ENCODE results near the gene FBLN1.
"Not testable (repeated sequence)": the region's sequence is repeated elsewhere in the genome, so short reads cannot be mapped to it uniquely, and the experiment has no call there.

Gene FBLN1

DNA sequence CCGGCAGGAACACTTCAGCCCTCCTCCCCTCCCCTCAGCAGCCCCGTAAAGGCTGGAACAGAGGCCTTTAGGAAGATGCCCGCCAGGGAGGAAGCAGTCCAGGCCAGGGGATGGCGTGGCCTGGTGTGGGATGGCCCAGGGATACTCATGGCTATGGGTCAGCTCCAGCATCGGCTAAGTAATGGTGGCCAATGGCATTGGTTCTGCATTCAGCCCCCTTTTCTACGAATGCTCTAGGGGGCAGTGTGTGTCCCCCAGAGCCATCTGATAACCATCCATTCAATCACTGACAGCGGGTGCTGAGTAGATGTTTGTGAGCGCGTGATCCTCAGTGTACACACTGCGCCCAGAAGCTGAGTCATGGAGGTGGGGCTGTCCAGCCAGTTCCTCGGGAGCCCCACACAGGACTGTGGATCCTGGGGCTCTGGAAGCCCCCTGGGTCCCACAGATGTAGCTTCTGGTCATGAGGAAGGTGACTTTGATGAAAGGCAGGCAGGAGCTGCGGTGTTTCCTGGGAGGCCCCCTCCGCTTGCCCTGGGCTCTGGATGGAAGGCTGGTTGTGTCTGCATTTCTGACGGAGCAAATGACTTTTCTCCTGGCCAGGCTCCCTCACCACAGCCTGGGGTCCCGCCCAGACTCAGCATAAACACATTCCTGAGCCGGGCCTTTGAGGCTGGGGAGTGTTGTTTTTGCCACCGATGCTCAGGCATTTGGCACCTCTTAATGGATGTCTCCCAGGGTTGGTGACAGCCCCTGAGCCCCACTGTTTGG, 46.5 kb downstream of the FBLN1 start:
- DNase-seq (ENCODE audit: low spot score) = no peak

DNA sequence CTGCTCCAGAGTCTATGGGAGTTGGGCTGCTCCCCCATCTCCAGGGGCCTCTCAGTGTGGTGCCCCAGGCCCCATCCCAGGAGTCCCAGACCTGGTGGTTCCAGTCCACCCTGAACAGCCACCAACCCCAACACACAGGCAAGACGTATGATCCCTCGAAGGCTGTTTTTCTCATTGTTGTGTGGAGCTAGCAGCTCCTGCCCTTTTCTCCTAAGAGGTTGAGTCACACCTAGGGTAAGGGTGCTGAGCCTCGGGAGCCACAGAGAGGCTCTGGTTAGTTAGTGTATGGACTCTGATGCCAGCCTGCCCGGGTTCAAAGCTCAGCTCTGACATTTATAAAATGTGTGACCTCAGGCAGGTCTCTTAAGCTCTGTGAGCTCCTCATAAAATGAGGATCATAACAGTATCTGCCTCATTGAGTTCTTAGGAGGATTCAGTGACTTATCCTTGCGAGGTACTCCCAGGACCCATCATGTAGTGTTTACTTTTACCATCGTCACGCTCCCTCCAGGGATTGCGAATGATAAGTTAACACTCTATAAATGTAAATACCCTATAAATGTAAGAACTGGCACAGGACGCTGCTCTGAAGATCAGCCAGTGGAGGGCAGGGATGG, 47.2 kb downstream of the FBLN1 start:
- no peak for DNase-seq (ENCODE audit: low spot score)

DNA sequence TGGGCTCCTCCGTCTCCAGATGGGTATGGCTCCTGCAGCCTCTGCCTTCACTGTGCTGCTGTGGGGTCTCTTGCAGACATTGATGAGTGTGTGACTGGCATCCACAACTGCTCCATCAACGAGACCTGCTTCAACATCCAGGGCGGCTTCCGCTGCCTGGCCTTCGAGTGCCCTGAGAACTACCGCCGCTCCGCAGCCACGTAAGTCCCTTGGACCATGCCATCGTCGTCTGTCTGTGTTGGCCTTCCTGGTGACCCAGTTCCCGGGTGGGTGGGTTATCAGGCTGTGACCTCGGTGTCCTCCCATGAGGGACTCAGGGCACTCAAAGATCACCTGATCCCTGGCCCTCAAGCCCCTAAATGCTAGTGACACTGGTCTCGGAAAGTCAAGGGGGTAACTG, 47.7 kb downstream of the FBLN1 start:
- DNase-seq (ENCODE audit: low spot score) = no peak

DNA sequence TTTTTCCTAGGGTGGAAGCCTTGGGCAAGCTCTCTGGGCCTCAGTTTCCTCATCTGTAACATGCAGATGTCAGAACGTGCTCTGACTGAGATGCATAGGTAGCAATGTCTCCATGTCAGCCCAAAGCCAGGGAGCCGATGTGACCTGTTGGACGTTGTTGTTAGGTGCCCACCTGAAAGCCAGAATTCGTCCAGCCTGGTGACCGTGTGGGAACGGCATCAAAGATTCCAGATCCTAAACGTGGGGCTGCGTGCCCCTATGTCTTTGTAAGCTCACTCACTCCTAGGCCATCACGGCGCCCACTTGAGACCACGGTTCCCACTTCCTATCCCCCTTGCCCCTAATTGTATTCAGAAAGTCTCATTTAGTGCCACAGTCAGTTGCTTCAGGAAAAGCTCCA, 48.2 kb downstream of the FBLN1 start:
- no peak for DNase-seq (ENCODE audit: low spot score)

DNA sequence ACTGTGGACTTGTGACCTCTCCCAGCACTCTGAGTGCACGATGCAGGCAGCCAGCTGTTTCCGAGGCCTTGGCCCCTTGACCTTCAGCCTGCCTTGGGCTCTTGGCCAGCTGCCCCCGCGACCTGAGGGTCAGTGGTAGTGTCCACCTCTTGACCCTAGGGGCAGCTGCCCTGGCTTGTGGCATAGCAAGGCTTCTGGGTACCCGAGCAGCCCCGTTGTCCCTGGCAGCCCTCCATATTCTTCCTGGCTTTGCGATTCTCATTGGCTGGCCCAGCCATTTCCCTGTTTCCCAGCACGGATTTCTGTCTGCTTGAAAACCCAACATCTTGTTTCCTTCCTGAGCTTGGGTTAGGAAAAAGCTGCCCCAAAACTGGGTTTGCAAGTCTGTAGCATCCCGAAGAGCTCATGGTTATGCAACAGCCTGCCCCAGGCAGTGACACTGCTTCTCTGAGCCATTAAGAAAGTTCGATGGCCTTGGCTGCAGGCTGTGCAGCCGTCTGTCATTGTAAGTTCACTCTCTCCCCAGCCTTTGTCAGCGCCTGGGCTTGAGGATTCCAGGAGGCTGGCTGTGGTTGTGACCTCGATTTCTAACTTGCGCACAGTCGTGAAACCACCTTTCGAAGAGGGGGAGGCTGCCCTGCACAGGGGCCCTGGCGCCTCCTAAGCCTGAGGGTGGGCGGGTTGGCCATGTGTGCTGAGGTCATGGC, 48.8 kb downstream of the FBLN1 start:
- no peak for DNase-seq (ENCODE audit: low spot score)

DNA sequence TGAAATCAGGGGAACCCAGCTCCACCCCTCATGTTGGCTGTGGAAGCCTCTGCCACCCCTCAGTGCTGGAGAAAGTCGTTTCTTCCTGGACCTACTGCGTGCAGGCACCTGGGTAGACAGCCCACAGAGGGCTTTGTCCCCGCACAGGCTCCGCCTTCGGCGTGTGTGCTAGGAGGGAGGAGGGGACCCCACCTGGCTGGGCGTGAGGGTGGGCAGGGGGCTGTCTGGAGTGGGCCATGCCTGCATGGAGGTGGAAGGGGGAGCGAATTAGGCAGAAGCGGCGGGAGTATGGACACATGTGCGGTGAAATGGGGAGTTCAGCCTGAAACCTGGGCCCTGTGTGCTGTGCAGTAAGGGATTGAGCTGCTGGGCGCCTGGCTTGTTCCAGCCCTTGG, 49.3 kb downstream of the FBLN1 start:
- no peak for DNase-seq (ENCODE audit: low spot score)

DNA sequence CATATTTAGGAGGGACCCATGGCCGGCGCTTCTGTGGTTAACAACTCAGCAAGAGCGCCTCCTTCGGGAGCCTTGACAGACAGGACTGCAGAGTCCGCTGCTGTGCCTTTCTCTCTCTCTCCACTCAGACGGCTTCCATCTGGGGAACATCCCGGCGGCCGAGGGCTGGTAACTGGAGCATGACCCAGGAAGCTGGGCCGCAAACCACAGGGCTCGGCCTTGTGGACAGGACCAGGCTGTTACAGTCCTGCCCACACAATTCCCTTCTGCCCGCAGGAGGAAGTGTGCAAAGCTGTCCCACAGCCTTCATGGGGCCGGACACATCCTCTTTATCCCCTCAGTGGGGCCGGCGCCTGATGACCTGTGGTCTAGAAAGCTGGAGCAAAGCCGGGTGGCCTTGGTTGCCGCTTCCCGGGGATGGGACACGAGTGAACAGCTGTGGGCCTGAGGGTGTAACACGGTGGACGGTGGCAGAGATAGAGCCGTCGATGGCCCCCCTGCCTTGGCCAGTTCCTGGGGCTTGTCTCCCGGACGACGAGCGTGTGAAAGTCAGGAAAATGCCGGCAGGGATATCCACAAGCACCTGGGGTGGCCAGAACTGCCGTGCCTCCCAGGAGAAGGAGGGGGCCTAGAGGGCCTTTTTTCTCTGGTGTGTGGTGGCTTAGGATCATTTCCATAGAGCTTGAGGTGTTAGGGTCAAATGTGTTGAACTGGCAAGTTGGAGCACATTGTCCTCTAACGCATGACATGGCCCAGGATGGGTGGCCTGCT, 50.1 kb downstream of the FBLN1 start:
- DNase-seq (ENCODE audit: low spot score) = peak; percentile 76

DNA sequence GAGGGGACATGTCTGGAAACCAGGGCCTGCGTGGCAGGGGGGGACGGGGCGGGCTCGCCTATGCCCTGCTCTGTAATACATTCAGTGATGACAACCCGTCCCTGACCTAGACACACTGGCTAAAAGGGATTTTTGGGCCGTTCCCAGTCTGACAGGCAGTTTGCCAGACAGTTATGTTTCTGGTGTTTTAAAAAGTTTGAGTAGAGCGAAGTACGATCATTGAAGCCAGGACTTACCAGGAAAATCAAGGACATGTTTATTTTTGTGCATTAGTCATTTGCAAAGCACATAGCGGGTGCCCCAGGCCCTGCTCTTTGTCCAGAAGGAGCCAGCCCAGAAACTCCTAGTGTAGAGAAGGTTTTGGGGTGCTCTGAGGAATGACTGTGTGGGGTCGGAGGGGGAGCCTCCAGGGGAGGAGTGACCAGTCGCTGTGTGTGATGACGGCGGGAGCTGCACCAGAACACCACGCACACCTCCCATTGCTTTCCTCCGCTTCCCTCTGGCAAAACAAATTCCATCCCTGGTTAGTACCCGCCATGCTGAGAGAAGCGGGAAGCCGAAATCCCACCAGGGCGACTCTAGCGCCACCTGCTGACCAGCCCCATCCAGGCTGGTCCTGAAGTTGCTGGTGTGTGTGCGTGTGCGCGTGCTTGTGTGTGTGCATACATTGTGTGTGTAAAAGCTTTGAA, 50.8 kb downstream of the FBLN1 start:
- DNase-seq (ENCODE audit: low spot score) = peak; percentile 71

DNA sequence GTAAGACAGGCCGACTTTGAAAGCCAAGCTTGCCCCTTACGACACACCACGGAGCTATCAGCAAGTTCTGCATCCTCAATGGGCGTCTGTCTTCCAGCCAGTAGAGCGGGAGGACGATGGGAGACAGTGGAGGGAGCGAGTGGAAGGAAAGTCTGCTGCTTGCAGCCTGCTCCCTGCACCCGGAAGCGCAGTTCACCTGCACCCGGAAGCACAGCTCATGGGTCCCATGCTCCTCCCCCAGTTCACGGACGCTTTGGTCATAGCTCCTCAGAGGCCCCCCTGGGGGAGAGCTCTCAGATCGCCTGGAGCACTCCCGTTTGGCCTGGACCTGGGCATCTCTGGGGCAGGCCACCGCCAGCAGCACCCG, 51.3 kb downstream of the FBLN1 start:
- DNase-seq (ENCODE audit: low spot score) = no peak

DNA sequence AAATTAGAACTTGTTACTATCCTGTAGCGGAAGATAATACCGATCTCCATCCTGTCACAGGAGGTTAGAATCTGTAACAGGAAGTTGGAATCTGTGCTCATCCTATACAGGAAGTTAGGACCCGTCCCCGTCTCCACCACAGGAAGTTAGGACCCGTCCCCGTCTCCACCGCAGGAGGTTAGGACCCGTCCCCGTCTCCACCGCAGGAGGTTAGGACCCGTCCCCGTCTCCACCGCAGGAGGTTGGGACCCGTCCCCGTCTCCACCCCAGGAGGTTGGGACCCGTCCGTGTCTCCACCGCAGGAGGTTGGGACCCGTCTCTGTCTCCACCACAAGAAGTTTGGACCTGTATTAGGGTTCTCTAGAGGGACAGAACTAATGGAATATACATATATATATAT, 52.2 kb downstream of the FBLN1 start:
- no peak for DNase-seq (ENCODE audit: low spot score)

DNA sequence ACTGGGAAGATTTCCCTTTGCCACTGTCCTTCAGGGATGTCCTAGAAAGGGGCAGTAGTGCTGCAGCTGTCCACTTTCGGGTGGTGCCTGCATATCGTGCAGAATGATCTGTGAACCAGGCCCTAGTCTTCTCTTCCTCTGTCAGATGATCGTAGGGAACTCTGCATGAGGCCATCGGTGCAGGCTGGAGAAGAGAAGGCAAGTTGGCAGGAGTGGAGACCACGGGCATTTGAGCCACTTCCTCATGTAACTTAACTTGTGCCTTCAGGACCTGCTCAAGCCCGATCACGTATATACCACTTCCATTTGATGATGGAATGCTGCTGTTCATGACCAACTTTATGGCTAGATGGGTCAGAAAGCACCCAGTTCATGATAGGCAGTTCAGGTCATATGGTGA, 55.2 kb downstream of the FBLN1 start:
- DNase-seq (ENCODE audit: low spot score) = not testable (repeated sequence)

DNA sequence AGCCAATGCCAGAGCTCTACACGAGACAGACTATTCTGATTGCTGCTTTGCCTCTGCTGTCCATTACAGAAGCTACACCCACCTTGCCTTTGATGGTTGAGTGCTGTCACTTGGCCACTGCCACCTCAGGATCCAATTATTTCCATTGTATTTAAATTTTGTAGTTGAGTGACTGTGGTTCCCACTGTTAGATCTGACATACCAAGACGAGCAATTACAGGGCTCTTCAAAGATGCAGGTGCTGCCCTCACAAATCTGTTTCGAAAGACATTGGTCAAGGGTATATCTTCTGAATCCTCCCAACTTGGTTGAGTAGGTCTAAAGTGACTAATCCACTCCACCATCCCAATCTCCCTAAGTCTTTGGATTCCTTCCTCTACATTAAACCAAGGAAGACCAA, 57.4 kb downstream of the FBLN1 start:
- not testable (repeated sequence) for DNase-seq (ENCODE audit: low spot score)

DNA sequence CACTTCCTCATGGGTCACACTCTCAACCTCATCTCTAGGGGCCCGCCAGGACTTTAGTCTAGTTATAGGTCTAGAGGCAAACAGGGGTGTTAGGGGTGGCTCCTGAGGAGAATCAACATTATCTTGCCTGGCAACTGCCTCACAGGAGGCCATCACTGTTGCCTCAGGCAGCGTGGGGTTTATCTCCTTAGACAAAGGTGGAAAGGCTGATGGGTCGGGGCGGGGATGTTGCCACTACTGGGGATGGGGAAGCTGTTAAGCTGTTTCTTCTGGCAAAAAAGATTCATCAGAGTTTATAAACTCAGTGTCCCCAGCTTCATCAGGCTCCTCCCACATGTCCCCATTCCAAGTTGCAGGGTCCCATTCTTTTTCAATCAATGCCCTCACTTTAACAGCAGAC, 58.1 kb downstream of the FBLN1 start:
- not testable (repeated sequence) for DNase-seq (ENCODE audit: low spot score)

DNA sequence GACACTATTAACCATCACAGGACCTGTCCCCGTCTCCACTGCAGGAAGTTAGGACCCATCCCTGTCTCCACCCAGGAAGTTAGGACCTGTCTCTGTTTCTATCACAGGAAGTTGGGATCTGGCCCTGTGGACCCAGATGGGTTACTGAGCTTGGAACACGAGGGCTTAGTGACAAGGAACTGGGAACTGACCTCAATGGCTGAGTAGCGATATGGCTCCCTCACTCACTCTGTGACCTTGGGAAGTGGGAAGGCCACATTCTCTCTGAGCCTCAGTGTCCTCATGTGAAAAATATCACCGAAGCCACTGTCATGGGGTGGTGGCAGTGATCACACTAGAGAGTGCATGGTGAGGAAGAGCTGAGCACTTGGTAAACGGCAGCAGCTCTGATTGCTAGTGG, 59.4 kb downstream of the FBLN1 start:
- no peak for DNase-seq (ENCODE audit: low spot score)

DNA sequence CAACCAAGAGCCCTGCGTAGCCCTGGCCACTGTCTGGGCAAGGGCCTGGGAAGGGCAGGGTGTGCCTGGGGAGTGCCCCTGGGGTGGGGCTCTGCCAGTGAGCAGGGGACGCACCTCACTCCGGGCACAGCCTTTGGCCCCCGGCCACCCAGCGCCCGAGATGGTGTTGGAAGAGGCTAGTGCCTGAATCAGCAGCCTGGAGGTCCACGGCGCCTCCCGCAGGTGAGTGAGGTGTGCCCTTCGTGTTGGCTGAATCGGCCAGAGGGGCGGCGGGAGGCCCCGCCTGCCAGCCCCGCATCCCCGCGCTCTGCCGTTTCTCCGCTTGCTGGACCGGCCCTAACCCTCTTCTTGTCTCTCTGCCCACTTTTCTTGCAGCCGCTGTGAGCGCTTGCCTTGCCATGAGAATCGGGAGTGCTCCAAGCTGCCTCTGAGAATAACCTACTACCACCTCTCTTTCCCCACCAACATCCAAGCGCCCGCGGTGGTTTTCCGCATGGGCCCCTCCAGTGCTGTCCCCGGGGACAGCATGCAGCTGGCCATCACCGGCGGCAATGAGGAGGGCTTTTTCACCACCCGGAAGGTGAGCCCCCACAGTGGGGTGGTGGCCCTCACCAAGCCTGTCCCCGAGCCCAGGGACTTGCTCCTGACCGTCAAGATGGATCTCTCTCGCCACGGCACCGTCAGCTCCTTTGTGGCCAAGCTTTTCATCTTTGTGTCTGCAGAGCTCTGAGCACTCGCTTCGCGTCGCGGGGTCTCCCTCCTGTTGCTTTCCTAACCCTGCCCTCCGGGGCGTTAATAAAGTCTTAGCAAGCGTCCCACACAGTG, 60.1 kb downstream of the FBLN1 start:
- no peak for DNase-seq (ENCODE audit: low spot score)

DNA sequence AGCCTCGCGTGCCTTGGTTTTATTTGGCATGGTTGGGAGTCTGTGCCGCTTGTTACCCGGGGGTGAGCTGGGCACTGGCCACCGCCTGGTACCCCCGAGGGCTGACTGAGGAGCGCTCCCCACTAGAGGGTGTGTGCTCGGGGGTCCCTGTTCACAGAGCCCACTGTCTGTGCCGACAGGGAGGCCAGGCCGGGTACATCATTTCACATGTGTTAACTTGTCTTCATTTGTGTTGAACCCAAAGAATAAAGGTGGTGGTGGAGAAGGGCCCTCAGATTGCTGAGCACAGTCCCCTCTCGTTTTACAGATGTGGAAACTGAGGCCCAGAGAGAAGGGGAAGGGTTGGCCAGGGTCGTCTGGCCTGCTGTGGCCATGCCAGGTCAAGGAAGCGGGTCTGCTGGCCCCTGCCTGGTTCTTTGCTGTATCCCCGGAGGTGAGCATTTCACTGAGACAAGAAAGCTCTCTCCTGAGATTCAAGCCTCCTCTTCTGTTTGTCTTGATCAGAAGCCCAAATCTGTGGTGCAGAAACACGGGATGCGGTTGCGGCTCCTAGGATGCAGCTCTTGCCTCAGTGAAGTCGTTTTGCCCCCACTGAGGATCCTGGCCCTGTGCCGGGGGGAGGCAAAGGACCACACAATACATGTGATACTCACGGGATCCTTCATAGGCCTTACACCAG, 60.8 kb downstream of the FBLN1 start:
- no peak for DNase-seq (ENCODE audit: low spot score)

DNA sequence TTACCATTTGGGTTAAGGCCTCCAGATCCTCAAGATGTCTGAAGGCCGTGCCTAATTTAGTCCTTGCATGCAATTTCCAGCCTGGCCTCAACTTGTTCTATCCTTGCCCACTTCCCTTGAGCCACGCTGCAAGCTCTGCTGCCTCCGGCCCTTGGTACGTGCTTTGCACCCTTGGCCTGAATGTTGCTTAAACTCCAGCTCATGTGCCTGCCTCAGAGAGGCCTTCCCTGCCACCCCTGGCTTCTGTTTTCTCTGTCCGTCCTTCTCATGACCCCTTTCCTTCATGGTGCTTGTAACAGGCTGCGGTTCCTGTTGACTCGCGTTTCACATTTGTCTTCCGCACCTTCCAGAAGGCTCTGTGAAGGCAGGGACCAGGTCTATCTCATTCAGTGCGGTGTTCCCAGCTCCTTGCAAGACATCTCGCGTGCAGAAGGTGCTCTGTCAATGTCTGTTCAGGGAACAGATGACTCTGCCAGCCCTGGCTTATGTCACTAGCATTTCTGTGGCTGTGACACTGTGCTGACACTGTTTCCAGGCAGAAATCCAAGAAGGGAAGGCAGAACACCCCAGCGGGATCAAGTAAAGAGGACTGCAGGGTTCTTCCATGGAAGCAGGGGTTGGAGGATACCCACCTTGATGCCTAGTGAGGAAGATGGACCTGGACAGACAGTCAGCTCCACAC, 61.8 kb downstream of the FBLN1 start:
- no peak for DNase-seq (ENCODE audit: low spot score)

DNA sequence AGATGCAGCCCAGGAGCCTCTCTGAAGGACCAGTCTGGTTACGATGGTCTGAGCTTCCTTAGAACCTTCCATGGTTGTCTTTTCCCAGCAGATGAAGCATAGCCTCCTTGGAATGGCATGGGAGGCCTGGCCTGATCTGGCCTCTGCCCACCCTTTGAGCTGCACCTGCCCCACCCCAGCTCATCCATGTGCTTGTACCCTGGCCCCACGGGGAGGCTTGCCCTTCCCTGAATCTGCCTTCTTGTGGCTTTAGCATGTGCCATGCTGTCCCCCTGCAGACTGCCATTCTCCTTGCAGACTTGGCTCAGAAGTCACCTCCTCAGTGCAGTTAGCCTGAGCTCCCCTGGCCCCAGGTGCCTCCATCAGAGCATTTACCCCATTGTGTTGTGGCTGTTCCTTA, 62.5 kb downstream of the FBLN1 start:
- no peak for DNase-seq (ENCODE audit: low spot score)

DNA sequence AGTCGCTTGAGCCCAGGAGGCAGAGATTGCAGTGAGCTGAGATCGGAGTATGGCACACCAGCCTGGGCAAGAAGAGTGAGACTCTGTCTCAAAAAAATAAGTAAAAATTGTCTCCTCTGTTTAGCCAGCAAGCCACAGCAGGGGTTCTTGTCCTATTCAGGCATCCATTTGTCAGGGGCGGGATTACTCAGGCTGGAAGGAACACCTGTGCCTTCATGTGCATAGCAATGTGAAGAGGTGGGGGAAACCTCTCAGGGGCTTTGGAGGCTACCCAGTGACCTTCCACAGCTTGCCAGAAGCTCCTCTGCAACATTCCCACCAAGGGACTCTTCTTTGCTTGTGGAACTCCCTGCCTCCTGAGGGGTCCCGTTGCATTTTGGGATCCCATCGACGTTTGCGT, 63.3 kb downstream of the FBLN1 start:
- DNase-seq (ENCODE audit: low spot score) = no peak

DNA sequence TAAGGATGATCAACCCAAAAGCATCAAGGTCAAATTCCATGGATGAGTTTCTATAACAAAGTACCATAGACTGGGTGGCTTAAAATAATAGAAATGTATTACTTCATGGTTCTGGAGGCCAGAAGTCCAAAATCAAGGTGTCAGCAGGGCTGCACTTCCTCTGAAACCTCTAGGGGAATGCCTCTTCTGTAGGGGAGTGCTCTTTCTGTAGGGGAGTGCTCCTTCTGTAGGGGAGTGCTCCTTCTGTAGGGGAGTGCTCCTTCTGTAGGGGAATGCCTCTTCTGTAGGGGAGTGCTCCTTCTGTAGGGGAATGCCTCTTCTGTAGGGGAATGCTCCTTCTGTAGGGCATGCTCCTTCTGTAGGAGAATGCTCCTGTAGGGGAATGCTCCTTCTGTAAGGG, 65.5 kb downstream of the FBLN1 start:
- DNase-seq (ENCODE audit: low spot score) = no peak

Data from kidney tubule cell (primary cell).